22Rv1 (cell line): ENCODE measurements around the gene PLSCR4.

ENCODE experiments used
- ZFX ChIP-seq: fragments of 450-650 bp; IDR thresholded peaks from 2 replicates; pipeline ENCODE4 v1.6.1; 2017; ENCODE audit warnings: antibody characterized with exemption, borderline replicate concordance
- TF ChIP-seq, protein P1 (sequence below): fragments of 450-650 bp; IDR thresholded peaks from 2 replicates; pipeline ENCODE4 v1.5.1; 2017; ENCODE audit warnings: mild to moderate bottlenecking

GRCh38 chr3:146275476-146275875, 24.6 kb upstream of the PLSCR4 start:
- TF ChIP-seq, protein P1, sequence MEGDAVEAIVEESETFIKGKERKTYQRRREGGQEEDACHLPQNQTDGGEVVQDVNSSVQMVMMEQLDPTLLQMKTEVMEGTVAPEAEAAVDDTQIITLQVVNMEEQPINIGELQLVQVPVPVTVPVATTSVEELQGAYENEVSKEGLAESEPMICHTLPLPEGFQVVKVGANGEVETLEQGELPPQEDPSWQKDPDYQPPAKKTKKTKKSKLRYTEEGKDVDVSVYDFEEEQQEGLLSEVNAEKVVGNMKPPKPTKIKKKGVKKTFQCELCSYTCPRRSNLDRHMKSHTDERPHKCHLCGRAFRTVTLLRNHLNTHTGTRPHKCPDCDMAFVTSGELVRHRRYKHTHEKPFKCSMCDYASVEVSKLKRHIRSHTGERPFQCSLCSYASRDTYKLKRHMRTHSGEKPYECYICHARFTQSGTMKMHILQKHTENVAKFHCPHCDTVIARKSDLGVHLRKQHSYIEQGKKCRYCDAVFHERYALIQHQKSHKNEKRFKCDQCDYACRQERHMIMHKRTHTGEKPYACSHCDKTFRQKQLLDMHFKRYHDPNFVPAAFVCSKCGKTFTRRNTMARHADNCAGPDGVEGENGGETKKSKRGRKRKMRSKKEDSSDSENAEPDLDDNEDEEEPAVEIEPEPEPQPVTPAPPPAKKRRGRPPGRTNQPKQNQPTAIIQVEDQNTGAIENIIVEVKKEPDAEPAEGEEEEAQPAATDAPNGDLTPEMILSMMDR: no peak
- TF ChIP-seq ZFX: no peak
